Activated T-cell treated with anti-CD3 and anti-CD28 coated beads for 48 hours (primary cell): ENCODE data around the gene KCNK6.
"Not testable (repeated sequence)": the region's sequence is repeated elsewhere in the genome, so short reads cannot be mapped to it uniquely, and the experiment has no call there.

Experiments
- DNase-seq: peaks from one replicate; pipeline ENCODE4 v3.0.0-alpha.2; 2020; ENCODE audit warnings: low read depth

The KCNK6 gene

GRCh38 chr19:38324431-38324830, 4.8 kb downstream of the KCNK6 start:
- no peak for DNase-seq

GRCh38 chr19:38326591-38326990, 6.9 kb downstream of the KCNK6 start:
- no peak for DNase-seq

GRCh38 chr19:38329651-38330050, 10.0 kb downstream of the KCNK6 start:
- DNase-seq, result no peak

GRCh38 chr19:38331728-38332127, 12.1 kb downstream of the KCNK6 start:
- no peak for DNase-seq

- no peak for DNase-seq
These were observed 13.6 kb downstream of the KCNK6 start for GRCh38 chr19:38333245-38333644.

GRCh38 chr19:38335949-38336637, 16.4 kb downstream of the KCNK6 start:
- DNase-seq, result peak; percentile 93

- peak; percentile 93 for DNase-seq
These were observed 17.2 kb downstream of the KCNK6 start for GRCh38 chr19:38336638-38337359.

GRCh38 chr19:38337360-38337653, 17.7 kb downstream of the KCNK6 start:
- DNase-seq, result no peak

- not testable (repeated sequence) for DNase-seq
These were observed 19.4 kb downstream of the KCNK6 start for GRCh38 chr19:38339011-38339410.

GRCh38 chr19:38340927-38341326, 21.3 kb downstream of the KCNK6 start:
- DNase-seq, result no peak

- no peak for DNase-seq
These were observed 27.2 kb downstream of the KCNK6 start for GRCh38 chr19:38346837-38347236.

GRCh38 chr19:38350883-38351282, 31.2 kb downstream of the KCNK6 start:
- no peak for DNase-seq

GRCh38 chr19:38351865-38352395, 32.3 kb downstream of the KCNK6 start:
- no peak for DNase-seq

- no peak for DNase-seq
These were observed 33.0 kb downstream of the KCNK6 start for GRCh38 chr19:38352611-38353010.

GRCh38 chr19:38355728-38356725, 36.4 kb downstream of the KCNK6 start:
- DNase-seq, result no peak

- no peak for DNase-seq
These were observed 38.4 kb downstream of the KCNK6 start for GRCh38 chr19:38358071-38358470.

GRCh38 chr19:38359242-38360021, 39.8 kb downstream of the KCNK6 start:
- no peak for DNase-seq

- no peak for DNase-seq
These were observed 40.7 kb downstream of the KCNK6 start for GRCh38 chr19:38360351-38360750.

GRCh38 chr19:38360839-38361631, 41.4 kb downstream of the KCNK6 start:
- no peak for DNase-seq

GRCh38 chr19:38361633-38362075, 42.0 kb downstream of the KCNK6 start:
- peak; percentile 70 for DNase-seq
